NK-92 (cell line): ENCODE data around the gene ORC2.

Experiments used
- DNase-seq: peaks from one replicate; lab custom pipeline; 2025; ENCODE audit not compliant: unreplicated experiment; lab: John Stamatoyannopoulos, UW

ORC2 gene

DNA sequence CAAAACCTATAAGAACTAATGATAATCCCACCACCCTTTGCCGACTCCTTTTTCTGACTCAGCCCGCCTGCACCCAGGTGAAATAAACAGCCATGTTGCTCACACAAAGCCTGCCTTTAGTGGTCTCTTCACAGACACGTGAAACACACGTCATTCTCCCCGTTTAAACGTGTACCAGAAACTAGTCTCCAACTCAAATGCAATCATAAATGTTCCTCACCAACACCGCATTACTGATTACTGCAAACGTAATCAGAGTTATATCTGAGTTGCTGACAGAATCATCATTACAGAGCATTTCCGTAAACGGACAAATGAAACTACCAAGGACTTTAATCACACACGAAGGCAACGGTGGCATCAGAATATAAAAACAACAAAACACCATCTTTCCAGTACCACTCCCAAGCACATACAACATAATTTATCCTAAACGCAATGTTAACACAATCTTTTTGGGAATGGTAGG lies 100.9 kb downstream of the ORC2 start:
- DNase-seq = no peak

DNA sequence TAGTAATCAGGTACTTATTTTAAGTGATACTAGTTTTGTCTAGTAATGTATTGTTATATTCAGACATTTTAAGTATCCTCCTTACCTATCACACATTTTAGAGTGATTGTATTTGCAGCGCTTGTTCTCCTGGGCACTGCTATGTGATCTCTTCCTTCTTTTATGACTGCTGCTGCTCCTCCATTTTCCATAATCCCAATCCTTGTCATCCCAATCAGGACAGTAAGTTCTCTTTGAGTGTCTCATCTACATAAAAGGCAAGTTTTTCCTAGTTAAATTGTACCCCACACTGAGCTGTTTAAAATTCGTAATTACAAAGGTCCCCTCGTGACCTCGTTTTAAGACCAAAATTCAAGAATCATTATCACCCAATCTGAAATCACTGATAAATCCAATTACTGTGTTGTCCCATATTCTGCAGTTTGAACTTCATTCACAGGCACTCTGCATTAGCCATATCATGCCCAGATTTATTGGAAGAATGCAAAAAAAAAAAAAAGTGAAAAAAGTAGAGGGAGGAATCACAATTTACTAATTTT lies 101.8 kb downstream of the ORC2 start:
- no peak for DNase-seq

DNA sequence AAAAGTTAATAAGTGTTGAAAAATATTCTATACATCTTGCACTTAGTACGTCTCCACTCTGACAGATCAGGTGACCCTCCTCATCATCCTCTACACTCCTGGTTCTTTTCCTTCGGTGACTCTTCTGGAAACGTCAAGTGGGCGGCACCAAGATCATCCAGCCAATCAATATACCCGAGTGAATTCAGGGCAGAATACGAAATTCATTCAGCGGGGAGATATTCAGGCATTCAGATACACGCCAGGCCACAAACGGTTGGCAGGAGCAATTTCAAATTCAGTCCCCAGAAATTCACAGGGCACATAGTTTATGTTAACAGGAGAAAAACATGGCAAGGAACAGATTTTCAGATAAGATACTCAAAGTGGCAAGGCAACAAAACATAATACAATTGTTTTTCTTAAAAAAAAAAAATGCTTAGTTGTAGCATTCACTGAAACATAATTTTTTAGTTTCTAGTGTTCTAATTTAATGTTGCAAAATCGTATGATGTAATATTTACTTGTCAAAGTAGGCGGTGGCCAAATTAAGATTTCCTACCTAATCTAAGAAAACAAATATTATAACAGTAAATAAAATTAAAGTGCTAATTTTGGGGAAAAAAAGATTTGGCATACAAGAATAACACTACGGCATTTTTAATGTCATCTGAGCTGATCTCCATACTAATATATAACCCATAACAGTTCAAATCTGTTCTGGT lies 103.2 kb downstream of the ORC2 start:
- DNase-seq = no peak
